Smooth muscle cell (in vitro differentiated cells): ENCODE results near the gene DLEC1. TPM values are rescaled to one million over a fixed set of nuclear protein-coding genes. Genes with fewer than 3 reads are reported as not detected.

Experiments used
- DNase-seq: peaks from one replicate; lab custom pipeline; 2025; ENCODE audit not compliant: unreplicated experiment; lab: John Stamatoyannopoulos, UW
- H2AFZ ChIP-seq: fragments of 200-600 bp; sonication (generic); 2 replicates; pipeline ENCODE4 v1.6.0; 2016; ENCODE audit warnings: antibody characterized with exemption, low read depth, mild to moderate bottlenecking
- H3F3A ChIP-seq: fragments of 200-600 bp; sonication (generic); 2 replicates; pipeline ENCODE4 v1.6.0; 2017; ENCODE audit warnings: antibody characterized with exemption, low read depth
- H3K27ac ChIP-seq: fragments of 200-600 bp; sonication (generic); 2 replicates; pipeline ENCODE4 v1.5.1; 2016; ENCODE audit warnings: low read depth, mild to moderate bottlenecking
- H3K27me3 ChIP-seq: fragments of 200-600 bp; sonication (generic); 2 replicates; pipeline ENCODE4 v1.6.1; 2016; ENCODE audit warnings: low read depth, mild to moderate bottlenecking
- H3K36me3 ChIP-seq: fragments of 200-600 bp; sonication (generic); 2 replicates; pipeline ENCODE4 v1.5.1; 2016; ENCODE audit warnings: low read depth
- H3K4me1 ChIP-seq: fragments of 200-600 bp; sonication (generic); 2 replicates; pipeline ENCODE4 v1.5.1; 2016; ENCODE audit warnings: low read depth
- H3K4me2 ChIP-seq: fragments of 200-600 bp; sonication (generic); 2 replicates; pipeline ENCODE4 v1.6.0; 2016; ENCODE audit warnings: mild to moderate bottlenecking
- H3K4me3 ChIP-seq: fragments of 200-600 bp; sonication (generic); 2 replicates; pipeline ENCODE4 v1.5.1; 2016; ENCODE audit warnings: mild to moderate bottlenecking
- H3K79me2 ChIP-seq: fragments of 200-600 bp; sonication (generic); 2 replicates; pipeline ENCODE4 v1.6.0; 2016; ENCODE audit warnings: low read depth, mild to moderate bottlenecking
- H3K9ac ChIP-seq: fragments of 200-600 bp; sonication (generic); 2 replicates; pipeline ENCODE4 v1.6.0; 2016; ENCODE audit warnings: low read depth
- H3K9me3 ChIP-seq: fragments of 200-600 bp; sonication (generic); replicated peaks from 2 replicates; pipeline ENCODE4 v1.5.1; 2016; ENCODE audit warnings: low read depth
- H4K20me1 ChIP-seq: fragments of 200-600 bp; sonication (generic); 2 replicates; pipeline ENCODE4 v1.6.0; 2016; ENCODE audit warnings: low read depth
- WGBS: methylation state at CpG from one replicate; pipeline ENCODE4 v1.1.7; 2016; ENCODE audit warnings: low lambda C conversion rate; 5-methylcytosine and 5-hydroxymethylcytosine counted together
- polyA plus RNA-seq: library from polyadenylated mRNA; unstranded; fragments of >200 nt; fragmentation: Nextera tagmentation; extraction: Ambion mirVana; gene quantifications from 2 replicates; pipeline ENCODE4 v1.2.1, GENCODE V29; 2016
- total RNA-seq: library from RNA; depleted of rRNA; stranded (reverse); fragments of >200 nt; gene quantifications from 2 replicates; pipeline ENCODE4 v1.2.3, GENCODE V29; 2014
- TF ChIP-seq, protein P1 (sequence below): fragments of 200-600 bp; sonication (generic); IDR thresholded peaks from 2 replicates; pipeline ENCODE4 v1.5.1; 2017; ENCODE audit warnings: borderline replicate concordance, mild to moderate bottlenecking, antibody characterized with exemption; ENCODE audit not compliant: insufficient read depth, poor library complexity, severe bottlenecking

Gene DLEC1
- total and polyA plus RNA-seq, 2 experiments from 2014 or later: 0.27 to 0.61 TPM

- DNase-seq: no peak
- Histone ChIP-seq H3K79me2 (no peaks in the 10 kb centered on the region), H3K4me1 (no peaks in the 10 kb centered on the region), H3K4me2 (no peak overlapping the region), H4K20me1 (peaks cover 33% of the 10 kb centered on the region), H3K9me3 (no peaks in the 10 kb centered on the region), H3K36me3 (peaks cover 4% of the 10 kb centered on the region), H2AFZ (no peak overlapping the region), H3K27ac (no peak overlapping the region), H3K4me3 (no peak overlapping the region), H3K9ac (no peak overlapping the region), H3K27me3 (no peaks in the 10 kb centered on the region), H3F3A (no peaks in the 10 kb centered on the region)
- TF ChIP-seq, protein P1, sequence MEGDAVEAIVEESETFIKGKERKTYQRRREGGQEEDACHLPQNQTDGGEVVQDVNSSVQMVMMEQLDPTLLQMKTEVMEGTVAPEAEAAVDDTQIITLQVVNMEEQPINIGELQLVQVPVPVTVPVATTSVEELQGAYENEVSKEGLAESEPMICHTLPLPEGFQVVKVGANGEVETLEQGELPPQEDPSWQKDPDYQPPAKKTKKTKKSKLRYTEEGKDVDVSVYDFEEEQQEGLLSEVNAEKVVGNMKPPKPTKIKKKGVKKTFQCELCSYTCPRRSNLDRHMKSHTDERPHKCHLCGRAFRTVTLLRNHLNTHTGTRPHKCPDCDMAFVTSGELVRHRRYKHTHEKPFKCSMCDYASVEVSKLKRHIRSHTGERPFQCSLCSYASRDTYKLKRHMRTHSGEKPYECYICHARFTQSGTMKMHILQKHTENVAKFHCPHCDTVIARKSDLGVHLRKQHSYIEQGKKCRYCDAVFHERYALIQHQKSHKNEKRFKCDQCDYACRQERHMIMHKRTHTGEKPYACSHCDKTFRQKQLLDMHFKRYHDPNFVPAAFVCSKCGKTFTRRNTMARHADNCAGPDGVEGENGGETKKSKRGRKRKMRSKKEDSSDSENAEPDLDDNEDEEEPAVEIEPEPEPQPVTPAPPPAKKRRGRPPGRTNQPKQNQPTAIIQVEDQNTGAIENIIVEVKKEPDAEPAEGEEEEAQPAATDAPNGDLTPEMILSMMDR: no peak
- 98% methylated on average over 11 of the region's 11 CpGs for WGBS
These were observed 86.5 kb downstream of the DLEC1 start for GRCh38 chr3:38125305-38126120.

DNA sequence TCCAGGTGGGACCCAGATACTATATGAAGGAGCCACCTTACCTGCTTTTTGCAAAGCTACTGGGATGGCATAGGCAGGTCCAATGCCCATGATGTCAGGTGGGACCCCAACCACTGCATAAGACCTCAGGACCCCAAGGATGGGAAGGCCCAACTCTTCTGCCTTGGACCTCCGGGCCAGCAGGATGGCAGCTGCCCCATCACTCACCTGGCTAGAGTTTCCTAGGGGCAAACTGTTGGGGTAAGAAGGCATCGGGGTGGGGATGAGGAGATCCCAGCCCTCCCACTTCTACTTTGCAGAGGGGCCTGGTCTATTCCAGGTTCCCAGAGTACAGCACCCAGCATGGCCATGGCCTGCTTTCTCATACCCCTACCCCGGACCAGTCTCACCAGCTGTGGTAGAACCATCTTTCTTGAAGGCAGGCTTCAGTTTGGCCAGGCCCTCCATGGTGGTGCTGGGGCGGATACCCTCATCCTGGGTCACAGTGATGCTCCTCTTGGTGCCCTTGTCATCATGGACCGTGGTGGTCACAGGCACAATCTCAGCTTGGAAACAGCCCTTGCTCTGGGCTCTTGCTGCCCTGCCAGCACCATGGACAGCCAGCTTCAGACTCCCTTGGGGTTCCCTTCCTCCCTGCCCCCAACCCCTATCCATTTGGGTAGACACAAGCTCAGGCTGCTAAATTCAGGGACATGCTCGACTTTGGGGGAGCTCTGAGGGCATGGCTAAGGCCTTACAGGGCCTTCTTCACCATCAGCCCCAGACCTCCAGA is 87.3 kb downstream of the DLEC1 start:
- no peak overlapping the region for H3K27ac ChIP-seq
- no peak overlapping the region for H3K4me2 ChIP-seq
- H4K20me1 ChIP-seq: peaks cover 39% of the 10 kb centered on the region
- H3K79me2 ChIP-seq: no peaks in the 10 kb centered on the region
- H3K4me1 ChIP-seq: no peaks in the 10 kb centered on the region
- no peak overlapping the region for H3K4me3 ChIP-seq
- H2AFZ ChIP-seq: no peak overlapping the region
- no peaks in the 10 kb centered on the region for H3K27me3 ChIP-seq
- no peak overlapping the region for H3K9ac ChIP-seq
- H3F3A ChIP-seq: no peaks in the 10 kb centered on the region
- TF ChIP-seq, protein P1: no peak
- H3K36me3 ChIP-seq: peaks cover 4% of the 10 kb centered on the region
- H3K9me3 ChIP-seq: no peaks in the 10 kb centered on the region
- 98% methylated on average over 6 of the region's 6 CpGs for WGBS
- no peak for DNase-seq

DNA sequence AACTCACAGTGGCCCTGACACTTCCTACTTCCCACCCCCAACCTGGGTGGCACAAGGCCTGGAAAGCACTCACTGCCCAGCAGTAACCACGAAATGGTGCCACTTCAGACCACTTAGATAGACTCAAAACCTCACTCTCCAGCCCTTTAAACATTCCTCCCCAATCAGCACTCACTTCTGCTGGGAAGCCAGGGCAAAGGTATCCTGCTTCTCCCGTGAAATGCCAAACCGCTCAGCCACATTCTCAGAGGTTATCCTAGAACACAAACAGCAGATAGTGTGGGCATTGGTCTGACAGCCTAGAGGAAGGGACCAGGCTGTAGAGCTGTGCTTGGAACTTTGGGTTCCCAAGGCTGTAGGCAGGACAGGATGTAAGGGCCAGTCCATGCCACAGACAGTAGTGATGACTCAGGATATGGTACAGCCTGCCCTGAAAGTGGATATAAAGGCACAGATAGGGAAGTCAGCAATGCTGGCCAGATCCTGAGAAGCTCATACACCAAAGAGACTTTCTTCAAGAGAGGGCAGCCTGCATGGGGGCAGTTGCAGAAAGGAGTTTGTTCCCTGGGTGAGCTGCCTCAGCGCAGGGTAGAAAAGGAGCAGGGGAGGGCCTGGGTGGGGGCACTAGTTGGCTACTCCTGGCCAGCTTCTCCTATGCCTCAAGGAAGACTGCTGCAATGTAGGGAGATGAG is 88.7 kb downstream of the DLEC1 start:
- no peak overlapping the region for H3K4me2 ChIP-seq
- H3K36me3 ChIP-seq: peaks cover 4% of the 10 kb centered on the region
- 98% methylated on average over 4 of the region's 4 CpGs for WGBS
- H3K9ac ChIP-seq: no peak overlapping the region
- TF ChIP-seq, protein P1: no peak
- no peaks in the 10 kb centered on the region for H3F3A ChIP-seq
- no peaks in the 10 kb centered on the region for H3K79me2 ChIP-seq
- H3K4me3 ChIP-seq: no peak overlapping the region
- no peaks in the 10 kb centered on the region for H3K9me3 ChIP-seq
- no peaks in the 10 kb centered on the region for H3K27me3 ChIP-seq
- H3K27ac ChIP-seq: no peak overlapping the region
- peaks cover 51% of the 10 kb centered on the region for H4K20me1 ChIP-seq
- no peak overlapping the region for H2AFZ ChIP-seq
- DNase-seq: no peak
- no peaks in the 10 kb centered on the region for H3K4me1 ChIP-seq
